NT2/D1 (cell line): Measurements from ENCODE around the gene GBF1.

Experiments used
- SUZ12 ChIP-seq: IDR thresholded peaks from 2 replicates; pipeline ENCODE4 v1.6.1; 2011; ENCODE audit not compliant: insufficient read length, insufficient read depth; ENCODE audit errors: extremely low read depth
- YY1 ChIP-seq: IDR thresholded peaks from 2 replicates; pipeline ENCODE4 v1.6.1; 2011; ENCODE audit not compliant: insufficient read length, insufficient read depth

DNA sequence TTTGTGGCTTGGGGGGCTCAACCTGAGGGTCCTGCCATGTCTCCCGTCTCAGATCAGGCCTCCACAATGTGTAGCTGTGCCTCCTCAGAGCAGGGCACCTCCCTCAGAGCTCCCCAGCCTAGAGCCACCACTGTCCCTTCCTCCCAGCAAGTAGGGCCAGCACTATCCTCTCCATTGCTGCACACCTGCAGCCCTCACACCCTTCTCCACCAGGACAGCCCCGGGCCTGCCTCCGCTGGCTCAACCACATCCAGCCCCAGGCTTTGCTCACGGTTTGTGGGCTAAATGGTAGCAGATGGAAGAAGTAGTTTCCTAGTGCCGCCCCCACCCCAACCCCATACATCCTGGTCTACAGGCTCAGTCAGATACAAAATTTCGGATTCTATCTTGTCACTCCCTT lies 160.3 kb downstream of the GBF1 start:
- no peak for TF ChIP-seq YY1
- no peak for TF ChIP-seq SUZ12
